ENCODE results near the gene STK24. TPM values are rescaled to one million over a fixed set of nuclear protein-coding genes. Genes with fewer than 3 reads are reported as not detected.

Gene STK24
- total and polyA plus RNA-seq, 2 of the 8 experiments (the other 6 are each of a cell fraction or from before 2014, with no cell fraction given) = 62.8 to 143 TPM

DNA sequence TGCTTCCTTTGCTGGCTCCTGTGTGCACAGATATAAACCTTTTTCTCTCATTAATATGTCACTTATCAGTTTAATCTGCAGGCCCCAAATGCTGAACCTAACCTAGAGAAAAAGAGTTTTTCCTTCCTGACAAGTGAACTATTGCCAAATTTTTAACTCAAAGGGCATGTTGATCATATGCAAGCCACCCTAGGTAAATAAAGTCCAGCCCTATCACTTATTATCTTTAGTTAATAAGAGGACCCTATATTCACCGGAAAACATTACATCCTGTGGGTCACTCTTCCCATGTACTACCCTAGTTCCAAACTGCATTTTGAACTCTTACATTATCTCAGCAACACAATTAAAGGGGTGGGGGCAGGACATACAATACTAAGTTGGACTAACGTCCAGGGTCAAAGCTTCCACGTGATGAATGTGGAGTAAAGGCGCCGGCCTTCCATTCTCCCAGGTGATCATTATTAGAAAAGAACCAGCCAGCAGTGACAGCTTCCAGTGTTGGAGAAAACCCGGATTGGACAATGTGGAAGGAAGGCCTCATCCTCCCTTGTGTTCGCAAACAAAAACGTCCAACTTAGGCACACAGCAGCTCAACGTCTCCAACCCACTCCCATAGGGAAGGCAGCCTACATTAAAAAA, 86.6 kb downstream of the STK24 start:
- Histone ChIP-seq H4K5ac (ENCODE audit: insufficient read length, low read depth, low read length) (no peak overlapping the region), H3K18ac (ENCODE audit: extremely low read depth, low read length) (no peak overlapping the region), H4K91ac (replicated peaks; ENCODE audit: insufficient read length, low read length) (no peak overlapping the region), H4K8ac (ENCODE audit: extremely low read depth, insufficient read depth, low read length) (no peak overlapping the region), H2BK5ac (ENCODE audit: low read depth, low read length) (peak overlapping the region; percentile 55; the same call in 1 of the 2 replicates), H3K23ac (ENCODE audit: insufficient read length) (no peak overlapping the region), H2BK12ac (ENCODE audit: low read depth, low read length) (no peak overlapping the region), H3K79me1 (ENCODE audit: low read depth, low read length) (peaks cover 20% of the 10 kb centered on the region), H3K56ac (replicated peaks; ENCODE audit: insufficient read length, low read depth, low read length) (no peak overlapping the region), H3K23me2 (ENCODE audit: low read depth, low read length) (no peaks in the 10 kb centered on the region), H4K20me1 (replicated peaks in 1 of 2; ENCODE audit: control insufficient read depth in 1 of 2, insufficient read depth in 2 of 2, low read length in 2 of 2) (peaks cover 18 to 32% of the 10 kb centered on the region in 2 experiments), H3K4me2 (ENCODE audit: insufficient read depth in 1 of 2, low read depth in 2 of 2, low read length in 2 of 2) (no peak overlapping the region), H2BK120ac (replicated peaks; ENCODE audit: low read depth, low read length) (no peak overlapping the region), H3K36me3 (ENCODE audit: control insufficient read depth in 2 of 4, insufficient read depth in 4 of 4, low read length in 3 of 4) (no peaks in the 10 kb centered on the region), H3K4ac (replicated peaks; ENCODE audit: insufficient read length, low read depth, low read length) (no peak overlapping the region), H3K79me2 (ENCODE audit: control insufficient read depth in 1 of 2, insufficient read depth in 2 of 2, low read length in 2 of 2) (peaks cover 7 to 94% of the 10 kb centered on the region in 2 experiments), H2BK15ac (ENCODE audit: low read length) (no peak overlapping the region), H3K27ac (ENCODE audit: low read depth, low read length) (no peak overlapping the region), H3K9ac (replicated peaks in 1 of 4; ENCODE audit: extremely low read depth in 1 of 4, low read depth in 3 of 4, low read length in 3 of 4) (no peak overlapping the region), H2AFZ (ENCODE audit: low read length) (no peak overlapping the region), H3K4me1 (replicated peaks in 1 of 4; ENCODE audit: control insufficient read depth in 3 of 4, insufficient read depth in 4 of 4, low read length in 3 of 4) (peaks cover 9 to 28% (median 18%) of the 10 kb centered on the region in 4 experiments), H2AK5ac (ENCODE audit: low read depth, low read length) (no peak overlapping the region), H3K9me3 (ENCODE audit: insufficient read depth in 2 of 2, low read depth in 1 of 2, low read length in 1 of 2) (no peaks in the 10 kb centered on the region), H2BK20ac (ENCODE audit: low read length) (no peak overlapping the region), H3K14ac (ENCODE audit: insufficient read length) (no peak overlapping the region), H3K27me3 (replicated peaks in 1 of 4; ENCODE audit: control insufficient read depth in 3 of 4, extremely low read depth in 1 of 4, insufficient read depth in 3 of 4, low read length in 3 of 4) (no peaks in the 10 kb centered on the region), H3K4me3 (ENCODE audit: extremely low read depth in 1 of 4, insufficient read depth in 2 of 4, low read depth in 3 of 4, low read length in 4 of 4) (no peak overlapping the region)
- CTCF ChIA-PET (ENCODE audit: partially characterized antibody) = interaction anchor here (0.5 to 1.6 kb wide), 8 partner anchors 18 to 163 kb away, joined by 3 to 7 read pairs (median 4); no protein-coding TSS in a partner anchor
- DNase-seq (ENCODE audit: low read depth in 1 of 2, low spot score in 2 of 2) (no peak), FAIRE-seq (no peak)
- POLR2A ChIA-PET (ENCODE audit: partially characterized antibody) = interaction anchor here (0.6 kb wide), 1 partner anchor 60 kb away, joined by 4 read pairs; no protein-coding TSS in a partner anchor
- whole genome bisulfite sequencing, 2 experiments (ENCODE audit: extremely low coverage in 1 of 2, insufficient coverage in 1 of 2, insufficient read length in 1 of 2, insufficient replicate concordance in 2 of 2, low coverage in 1 of 2, low lambda C conversion rate in 2 of 2, missing lambda C conversion rate in 1 of 2) = 85% methylated on average over 9 of the region's 9 CpGs; no CpG with 5 or more reads in 1 of the 2 experiments
- TF ChIP-seq SAP30 (IDR thresholded peaks at IDR 0.05; ENCODE audit: insufficient read depth, insufficient replicate concordance, low read length) (no peak), EZH2 (IDR thresholded peaks at IDR 0.05; ENCODE audit: low read depth, low read length, severe bottlenecking) (no peak), BRCA1 (IDR thresholded peaks at IDR 0.05; ENCODE audit: low read depth, low read length) (no peak)
